Limb (tissue), 2 donors: Measurements from ENCODE around the gene MVB12B.
"Not testable (repeated sequence)": the region's sequence is repeated elsewhere in the genome, so short reads cannot be mapped to it uniquely, and the experiment has no call there.

Source experiments
- DNase-seq, 2 donors: peaks; one replicate each; pipeline ENCODE4 v3.0.0-alpha.2; 2016; ENCODE audit errors: extremely low spot score in 2 of 2

Gene MVB12B

DNA sequence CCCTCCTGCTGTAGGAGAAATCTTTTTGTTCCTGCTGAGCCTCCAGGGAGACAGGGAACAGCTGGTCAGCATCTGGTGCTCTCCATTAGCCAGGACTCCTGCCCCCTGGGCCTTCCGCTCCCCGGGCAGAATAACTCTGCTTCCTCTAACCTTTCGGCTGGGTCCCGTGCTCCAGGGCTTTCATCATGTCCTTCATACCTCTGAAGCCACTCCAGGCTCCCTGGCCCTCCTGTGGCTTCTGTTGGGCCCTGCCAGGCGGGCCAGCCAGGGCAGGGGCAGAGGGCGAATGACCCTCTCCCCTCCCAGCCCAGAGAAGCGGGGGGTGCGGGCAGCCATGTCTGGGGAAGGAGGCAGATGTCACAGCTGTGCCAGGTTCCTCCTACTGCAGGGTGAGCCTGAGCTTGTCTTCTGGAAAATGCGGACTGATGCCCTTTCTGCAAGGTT lies 205.4 kb downstream of the MVB12B start:
- DNase-seq = no peak

- DNase-seq = no peak
These were observed 205.9 kb downstream of the MVB12B start for GRCh38 chr9:126532489-126532888.

- DNase-seq = no peak
These were observed 206.6 kb downstream of the MVB12B start for GRCh38 chr9:126532951-126533925.

DNA sequence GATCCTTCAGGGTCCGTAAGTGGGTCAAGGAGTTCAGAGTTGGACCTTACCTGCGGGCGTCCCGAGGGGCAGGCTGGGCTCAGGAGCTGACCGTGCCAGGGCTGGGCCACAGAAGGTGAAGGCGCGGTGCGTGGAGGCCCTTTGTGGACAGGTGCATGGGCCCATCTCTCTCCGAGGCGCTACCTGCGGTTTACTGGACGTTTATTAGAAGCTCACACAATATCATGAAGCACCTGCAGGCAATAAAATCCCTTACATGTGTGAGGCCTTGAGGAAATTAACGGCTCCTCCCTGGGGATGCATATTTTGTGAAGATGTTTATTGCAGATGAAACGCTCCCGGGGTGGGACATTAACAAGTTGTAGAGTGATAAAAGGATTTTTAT lies 207.3 kb downstream of the MVB12B start:
- no peak for DNase-seq

- DNase-seq = no peak
These were observed 208.0 kb downstream of the MVB12B start for GRCh38 chr9:126534431-126535186.

GRCh38 chr9:126536131-126536530 lies 209.5 kb downstream of the MVB12B start:
- DNase-seq = no peak

GRCh38 chr9:126536841-126537465 lies 210.3 kb downstream of the MVB12B start:
- DNase-seq = no peak

DNA sequence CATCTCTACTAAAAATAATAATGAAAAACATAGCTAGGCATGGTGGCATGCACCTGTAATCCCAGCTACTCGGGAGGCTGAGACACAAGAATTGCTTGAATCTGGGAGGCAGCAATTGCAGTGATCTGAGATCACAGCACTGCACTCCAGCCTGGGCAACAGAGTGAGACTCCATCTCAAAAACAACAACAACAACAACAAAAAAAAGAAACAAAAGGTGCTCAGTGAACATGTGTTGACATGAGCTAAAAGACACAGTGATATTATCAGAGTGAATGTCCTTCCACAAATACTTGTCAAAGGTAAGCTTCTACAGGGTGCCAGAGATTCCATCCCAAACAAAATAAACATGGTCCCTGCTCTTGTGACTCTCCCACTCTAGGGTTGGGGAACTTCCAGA lies 211.9 kb downstream of the MVB12B start:
- no peak for DNase-seq

DNA sequence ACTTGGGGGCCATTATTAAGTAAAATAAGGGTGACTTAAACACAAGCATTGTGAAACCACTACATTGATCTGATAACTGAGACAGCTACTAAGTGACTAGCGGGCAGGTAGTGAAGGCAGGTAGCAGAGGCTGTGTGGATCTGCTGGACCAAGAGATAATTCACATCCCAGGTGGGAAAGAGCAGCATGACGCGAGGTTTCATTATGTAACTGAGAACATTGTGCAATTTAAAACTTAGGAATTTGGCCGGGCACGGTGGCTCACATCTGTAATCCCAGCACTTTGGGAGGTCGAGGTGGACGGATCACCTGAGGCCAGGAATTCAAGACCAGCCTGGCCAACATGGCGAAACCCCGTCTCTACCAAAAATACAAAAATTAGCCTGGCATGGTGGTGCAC lies 213.8 kb downstream of the MVB12B start:
- not testable (repeated sequence) for DNase-seq

GRCh38 chr9:126543490-126543889 lies 216.9 kb downstream of the MVB12B start:
- DNase-seq = no peak

GRCh38 chr9:126545106-126545505 lies 218.5 kb downstream of the MVB12B start:
- no peak for DNase-seq

GRCh38 chr9:126546036-126546435 lies 219.4 kb downstream of the MVB12B start:
- no peak for DNase-seq

- DNase-seq = no peak
These were observed 221.7 kb downstream of the MVB12B start for GRCh38 chr9:126548312-126548711.

- no peak for DNase-seq
These were observed 222.8 kb downstream of the MVB12B start for GRCh38 chr9:126549246-126550006.

DNA sequence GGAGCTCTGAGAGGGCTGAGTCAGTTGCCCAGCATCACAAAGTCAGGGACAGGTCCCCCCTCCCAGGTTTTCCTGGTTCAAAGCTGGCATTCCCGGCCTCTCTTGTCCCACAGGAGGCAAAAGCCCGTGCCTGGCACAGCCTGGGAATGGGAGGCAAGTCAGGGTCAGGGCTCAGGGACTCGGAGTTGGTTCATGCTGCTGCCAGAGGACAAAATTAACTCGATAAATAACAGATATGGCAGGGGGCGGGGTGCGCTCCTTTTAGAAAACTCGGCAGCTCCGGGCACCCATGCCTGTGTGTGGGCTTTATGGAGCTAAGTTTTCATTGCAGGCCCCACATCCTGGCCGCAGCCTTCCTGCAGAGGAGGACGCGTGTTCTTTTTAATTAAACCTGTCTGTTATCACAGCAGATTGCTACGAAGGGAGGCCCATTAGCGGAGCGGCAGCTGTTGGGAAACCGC lies 224.3 kb downstream of the MVB12B start:
- no peak for DNase-seq

DNA sequence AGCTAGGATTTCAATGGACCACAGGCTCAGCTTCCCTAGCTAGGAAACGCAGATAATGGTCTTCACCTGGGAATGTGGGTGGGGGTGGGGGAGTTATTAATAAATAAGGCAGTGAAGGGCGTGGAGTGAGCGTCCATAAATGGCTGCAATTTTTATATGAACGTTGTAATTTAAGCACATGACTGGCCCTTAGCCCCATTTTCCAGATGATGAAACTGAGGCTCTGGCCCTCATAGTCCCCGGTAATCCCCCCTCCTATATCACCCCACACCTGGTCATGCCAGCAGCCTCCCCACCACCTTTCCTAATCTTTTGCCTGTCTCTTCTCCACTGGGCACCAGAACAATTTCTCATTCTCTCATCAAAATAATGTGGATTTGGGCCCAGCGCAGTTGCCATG lies 225.2 kb downstream of the MVB12B start:
- no peak for DNase-seq

DNA sequence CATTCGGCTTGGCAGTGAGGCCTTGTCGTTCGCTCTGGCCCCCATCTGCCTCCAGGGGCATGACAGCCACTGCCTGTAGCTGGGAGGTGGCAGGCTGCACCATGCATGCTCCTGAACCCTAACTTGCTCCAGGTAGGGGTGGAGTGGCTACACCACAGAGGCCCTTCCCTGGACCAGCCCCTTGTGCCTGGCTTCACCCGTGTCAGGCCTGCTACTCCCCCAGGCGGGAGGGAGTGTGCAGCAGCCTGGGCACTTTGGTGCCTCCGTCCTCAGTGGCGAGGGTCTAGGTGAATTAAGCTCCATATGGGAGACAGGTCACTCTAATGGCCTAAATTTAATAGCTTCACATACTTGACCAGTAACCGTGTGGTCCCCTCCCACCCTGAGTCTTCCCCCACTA lies 227.7 kb downstream of the MVB12B start:
- no peak for DNase-seq

GRCh38 chr9:126555421-126555820 lies 228.8 kb downstream of the MVB12B start:
- DNase-seq = not testable (repeated sequence)
